Measurements from ENCODE around the gene BCL7C. TPM values are rescaled to one million over a fixed set of nuclear protein-coding genes. Genes with fewer than 3 reads are reported as not detected.
A peak's percentile ranks its signal among the peaks of the same experiment; 100 is the strongest.

Gene BCL7C
- total RNA-seq, 1 donor, result 33.3 TPM

GRCh38 chr16:30925995-30926811, 32.3 kb upstream of the BCL7C start:
- Histone ChIP-seq H2AFZ (ENCODE audit: low read length) (no peak overlapping the region), H3K4me2 (ENCODE audit: insufficient read depth, low read length) (no peak overlapping the region), H3K4me1 (ENCODE audit: insufficient read depth, low read length) (peaks cover 18% of the 10 kb centered on the region), H3K9me3 (ENCODE audit: low read depth, low read length) (no peaks in the 10 kb centered on the region), H3K4me3 (ENCODE audit: insufficient read depth, low read length) (no peak overlapping the region), H3K79me2 (ENCODE audit: insufficient read depth, low read length) (peaks cover 7% of the 10 kb centered on the region), H3K36me3 (ENCODE audit: insufficient read depth, low read length) (peaks cover 35% of the 10 kb centered on the region), H3K27ac (ENCODE audit: low read depth, low read length) (no peak overlapping the region), H4K20me1 (ENCODE audit: insufficient read depth, low read length) (peaks cover 9% of the 10 kb centered on the region), H3K27me3 (ENCODE audit: insufficient read depth, low read length) (no peaks in the 10 kb centered on the region)
- peak; percentile 68 for DNase-seq (ENCODE audit: insufficient read length, low spot score, missing footprints)
- no peak for TF ChIP-seq CTCF (IDR thresholded peaks at IDR 0.05; ENCODE audit: extremely low read depth, low read depth, low read length)

- no peak for TF ChIP-seq CTCF (IDR thresholded peaks at IDR 0.05; ENCODE audit: extremely low read depth, low read depth, low read length)
- H3K27me3 ChIP-seq (ENCODE audit: insufficient read depth, low read length), result no peaks in the 10 kb centered on the region
- no peak overlapping the region for H3K4me3 ChIP-seq (ENCODE audit: insufficient read depth, low read length)
- H3K79me2 ChIP-seq (ENCODE audit: insufficient read depth, low read length), result peaks cover 7% of the 10 kb centered on the region
- H3K9me3 ChIP-seq (ENCODE audit: low read depth, low read length), result no peaks in the 10 kb centered on the region
- H2AFZ ChIP-seq (ENCODE audit: low read length), result no peak overlapping the region
- H3K4me1 ChIP-seq (ENCODE audit: insufficient read depth, low read length), result peaks cover 18% of the 10 kb centered on the region
- H3K4me2 ChIP-seq (ENCODE audit: insufficient read depth, low read length), result peak overlapping the region; percentile 82
- H3K36me3 ChIP-seq (ENCODE audit: insufficient read depth, low read length), result peaks cover 31% of the 10 kb centered on the region
- no peak overlapping the region for H3K27ac ChIP-seq (ENCODE audit: low read depth, low read length)
- peaks cover 9% of the 10 kb centered on the region for H4K20me1 ChIP-seq (ENCODE audit: insufficient read depth, low read length)
- peak; percentile 66 for DNase-seq (ENCODE audit: insufficient read length, low spot score, missing footprints)
Observed at GRCh38 chr16:30925632-30925987, 31.7 kb upstream of the BCL7C start.

GRCh38 chr16:30924913-30925631, 31.2 kb upstream of the BCL7C start:
- no peaks in the 10 kb centered on the region for H3K27me3 ChIP-seq (ENCODE audit: insufficient read depth, low read length)
- DNase-seq (ENCODE audit: insufficient read length, low spot score, missing footprints), result peak; percentile 89

More at GRCh38 chr16:30924913-30925631, 31.2 kb upstream of the BCL7C start:
- Histone ChIP-seq H3K36me3 (ENCODE audit: insufficient read depth, low read length) (peaks cover 25% of the 10 kb centered on the region), H3K9me3 (ENCODE audit: low read depth, low read length) (no peaks in the 10 kb centered on the region), H3K79me2 (ENCODE audit: insufficient read depth, low read length) (peaks cover 7% of the 10 kb centered on the region), H3K4me3 (ENCODE audit: insufficient read depth, low read length) (peak overlapping the region; percentile 76), H2AFZ (ENCODE audit: low read length) (no peak overlapping the region), H3K27ac (ENCODE audit: low read depth, low read length) (no peak overlapping the region), H3K4me1 (ENCODE audit: insufficient read depth, low read length) (peaks cover 18% of the 10 kb centered on the region), H3K4me2 (ENCODE audit: insufficient read depth, low read length) (peak overlapping the region; percentile 82), H4K20me1 (ENCODE audit: insufficient read depth, low read length) (peaks cover 9% of the 10 kb centered on the region)
- TF ChIP-seq CTCF (IDR thresholded peaks at IDR 0.05; ENCODE audit: extremely low read depth, low read depth, low read length), result no peak

All from osteoblast (primary cell).